ENCODE data around the gene PHLDA1. TPM values are rescaled to one million over a fixed set of nuclear protein-coding genes. Genes with fewer than 3 reads are reported as not detected.

Gene PHLDA1
- total and polyA plus RNA-seq, 9 of the 15 experiments (the other 6 are each of a cell fraction or from before 2014, with no cell fraction given), result 0.15 to 2.9 (median 0.54) TPM

- TF ChIP-seq MED1 (CRISPR knock-in tag; IDR thresholded peaks at IDR 0.05; ENCODE audit: borderline replicate concordance) (no peak), DMBX1 (CRISPR knock-in tag; IDR thresholded peaks at IDR 0.05; ENCODE audit: borderline replicate concordance) (no peak), ZZZ3 (IDR thresholded peaks at IDR 0.05) (no peak), ZNF121 (CRISPR knock-in tag; conservative IDR thresholded peaks at IDR 0.05) (no peak), PYGO2 (tag; IDR thresholded peaks at IDR 0.05) (no peak), NFYB (IDR thresholded peaks at IDR 0.05; ENCODE audit: extremely low read depth, insufficient read length) (no peak), EWSR1 (IDR thresholded peaks at IDR 0.05; ENCODE audit: borderline replicate concordance, low read depth, partially characterized antibody) (no peak), MBD1 (CRISPR knock-in tag; IDR thresholded peaks at IDR 0.05) (no peak), TAF9B (IDR thresholded peaks at IDR 0.05; ENCODE audit: partially characterized antibody) (no peak)
- no TSS peak for BruUV-seq (replicated peaks)
- no peak overlapping the region for H3K27ac ChIP-seq (ENCODE audit: extremely low read depth, low read depth, low read length)
- no peaks in the 10 kb centered on the region for H4K20me1 ChIP-seq (replicated peaks; ENCODE audit: control insufficient read depth, insufficient read depth, low read length)
- POLR2A ChIA-PET, result interaction anchor here (0.9 to 1.1 kb wide), 2 partner anchors 11 to 95 kb away, joined by 3 to 6 read pairs; no protein-coding TSS in a partner anchor
- no peak overlapping the region for H2AFZ ChIP-seq (ENCODE audit: low read depth, low read length)
- no peak overlapping the region for H3K4me2 ChIP-seq (ENCODE audit: insufficient read depth, low read length)
- CTCF ChIA-PET (ENCODE audit: low intra/inter-chr PET ratio), result no interaction called here
- in situ Hi-C loops (cut with MboI), result loop anchor here (25.0 kb wide), 1 partner anchor 689 kb away; the partner anchor contains the start of genes CAPS2 and GLIPR1L1
- FAIRE-seq (no peak), DNase-seq (ENCODE audit: extremely low read depth in 1 of 4, low spot score in 3 of 4) (no peak), ATAC-seq (no peak)
- H3K4me1 ChIP-seq (replicated peaks in 1 of 2; ENCODE audit: control insufficient read depth in 2 of 2, insufficient read depth in 2 of 2, low read length in 2 of 2), result peaks cover 4 to 10% of the 10 kb centered on the region in 2 experiments; a peak in 4 of 5 replicates
- H3K27me3 ChIP-seq (ENCODE audit: control insufficient read depth in 2 of 2, insufficient read depth in 2 of 2, low read length in 2 of 2), result peaks cover 0 to 7% of the 10 kb centered on the region in 2 experiments; a peak in 1 of 5 replicates
- H3K79me2 ChIP-seq (ENCODE audit: control insufficient read depth, insufficient read depth, low read length), result no peaks in the 10 kb centered on the region
- H3K9me1 ChIP-seq (ENCODE audit: control insufficient read depth, insufficient read depth, low read length), result no peaks in the 10 kb centered on the region
- H3K9ac ChIP-seq (ENCODE audit: insufficient read depth in 1 of 2, low read depth in 2 of 2, low read length in 2 of 2), result no peak overlapping the region
- H3K4me3 ChIP-seq, result no peak overlapping the region
- 4% methylated on average over 7 of the region's 7 CpGs for WGBS (ENCODE audit: insufficient coverage, low coverage, missing lambda C conversion rate)
- intact Hi-C loops (cut with micrococcal nuclease), result no loop called here
- H3K36me3 ChIP-seq (ENCODE audit: control insufficient read depth, insufficient read depth, low read length), result no peaks in the 10 kb centered on the region
- H3K9me3 ChIP-seq (replicated peaks; ENCODE audit: control insufficient read depth, insufficient read depth, low read depth, low read length), result no peaks in the 10 kb centered on the region
Measured at GRCh38 chr12:76025601-76026575, 5.7 kb downstream of the PHLDA1 start.

All from K562 (cell line).